ENCODE results near the gene SPIN3. TPM values are rescaled to one million over a fixed set of nuclear protein-coding genes. Genes with fewer than 3 reads are reported as not detected.

SPIN3 gene
- total RNA-seq, 3 donors from 2014 or later: 13.4 to 17.1 (median 13.8) TPM

- Histone ChIP-seq H3K4me3 (no peak overlapping the region), H3K4me1 (no peaks in the 10 kb centered on the region), H3K27me3 (peaks cover 0 to 34% of the 10 kb centered on the region in 2 donors), H3K9me3 (no peaks in the 10 kb centered on the region), H3K27ac (no peak overlapping the region), H3K36me3 (no peaks in the 10 kb centered on the region)
- TF ChIP-seq POLR2A (IDR thresholded peaks at IDR 0.05) (no peak), CTCF (IDR thresholded peaks at IDR 0.05) (no peak), POLR2AphosphoS5 (IDR thresholded peaks at IDR 0.05) (no peak)
- DNase-seq (ENCODE audit: low spot score in 2 of 2): no peak
- intact Hi-C loops (cut with DNase I; ENCODE audit: low total_unique reads): no loop called here
Measured at GRCh38 chrX:56986138-56986537, 9.2 kb downstream of the SPIN3 start.

GRCh38 chrX:56978172-56978571 is 17.2 kb downstream of the SPIN3 start:
- H3K36me3 ChIP-seq: no peaks in the 10 kb centered on the region
- H3K9me3 ChIP-seq: no peaks in the 10 kb centered on the region
- DNase-seq (ENCODE audit: low spot score in 2 of 2): peak in 1 of 2 donors; percentile 23
- H3K4me3 ChIP-seq: no peak overlapping the region
- no peaks in the 10 kb centered on the region for H3K4me1 ChIP-seq
- peaks cover 0 to 25% of the 10 kb centered on the region in 2 donors for H3K27me3 ChIP-seq
- no peak overlapping the region for H3K27ac ChIP-seq
- TF ChIP-seq CTCF (IDR thresholded peaks at IDR 0.05) (peak; percentile 49 to 66 (median 62)), POLR2A (IDR thresholded peaks at IDR 0.05) (no peak)
- intact Hi-C loops (cut with DNase I; ENCODE audit: low total_unique reads): no loop called here

- TF ChIP-seq POLR2AphosphoS5 (IDR thresholded peaks at IDR 0.05) (no peak), CTCF (IDR thresholded peaks at IDR 0.05) (no peak), POLR2A (IDR thresholded peaks at IDR 0.05) (no peak)
- Histone ChIP-seq H3K9me3 (no peaks in the 10 kb centered on the region), H3K36me3 (no peaks in the 10 kb centered on the region), H3K27ac (no peak overlapping the region), H3K27me3 (peaks cover 0 to 11% of the 10 kb centered on the region in 2 donors), H3K4me1 (no peaks in the 10 kb centered on the region), H3K4me3 (no peak overlapping the region)
- intact Hi-C loops (cut with DNase I; ENCODE audit: low total_unique reads): no loop called here
- no peak for DNase-seq (ENCODE audit: low spot score in 2 of 2)
Measured at GRCh38 chrX:56975611-56976010, 19.7 kb downstream of the SPIN3 start.

GRCh38 chrX:56974408-56974807 is 20.9 kb downstream of the SPIN3 start:
- no peak for DNase-seq (ENCODE audit: low spot score in 2 of 2)
- Histone ChIP-seq H3K9me3 (no peaks in the 10 kb centered on the region), H3K4me3 (no peak overlapping the region), H3K4me1 (no peaks in the 10 kb centered on the region), H3K36me3 (no peaks in the 10 kb centered on the region), H3K27me3 (peaks cover 0 to 14% of the 10 kb centered on the region in 2 donors), H3K27ac (no peak overlapping the region)
- intact Hi-C loops (cut with DNase I; ENCODE audit: low total_unique reads): no loop called here
- TF ChIP-seq POLR2AphosphoS5 (IDR thresholded peaks at IDR 0.05) (no peak), CTCF (IDR thresholded peaks at IDR 0.05) (no peak), POLR2A (IDR thresholded peaks at IDR 0.05) (no peak)

GRCh38 chrX:56969559-56969958 is 25.8 kb downstream of the SPIN3 start:
- TF ChIP-seq CTCF (IDR thresholded peaks at IDR 0.05) (no peak), POLR2AphosphoS5 (IDR thresholded peaks at IDR 0.05) (no peak), POLR2A (IDR thresholded peaks at IDR 0.05) (no peak)
- intact Hi-C loops (cut with DNase I; ENCODE audit: low total_unique reads): no loop called here
- no peak for DNase-seq (ENCODE audit: low spot score in 2 of 2)
- H3K9me3 ChIP-seq: no peaks in the 10 kb centered on the region
- no peaks in the 10 kb centered on the region for H3K4me1 ChIP-seq
- peaks cover 0 to 23% of the 10 kb centered on the region in 2 donors for H3K27me3 ChIP-seq
- H3K4me3 ChIP-seq: no peak overlapping the region
- H3K36me3 ChIP-seq: no peaks in the 10 kb centered on the region
- H3K27ac ChIP-seq: no peak overlapping the region

Measured in breast epithelium (tissue), 4 donors.